Measurements from ENCODE around the gene ATP8B1. TPM values are rescaled to one million over a fixed set of nuclear protein-coding genes. Genes with fewer than 3 reads are reported as not detected.

ATP8B1 gene
- total and polyA plus RNA-seq, 2 donors (not counting 3 experiments of a cell fraction or from before 2014, with no cell fraction given): 49.3 to 100 TPM

- H3K27me3 ChIP-seq (ENCODE audit: control insufficient read depth in 2 of 2, insufficient read depth in 2 of 2, low read length in 2 of 2): no peaks in the 10 kb centered on the region
- peak overlapping the region; percentile 22 for H3K9ac ChIP-seq (replicated peaks; ENCODE audit: extremely low read depth, insufficient read depth, low read length)
- CTCF ChIA-PET: interaction anchor here (1.2 to 3.2 kb wide), 6 partner anchors 8 to 328 kb away, joined by 3 to 12 read pairs (median 8); no protein-coding TSS in a partner anchor
- no peak overlapping the region for H2AFZ ChIP-seq (ENCODE audit: low read depth, low read length)
- TF ChIP-seq MYC (IDR thresholded peaks at IDR 0.05; ENCODE audit: low read depth, low read length): no peak
- no peak for TF ChIP-seq EZH2 (IDR thresholded peaks at IDR 0.05; ENCODE audit: borderline replicate concordance, low read depth, low read length, severe bottlenecking)
- no peak for TF ChIP-seq GATA2 (IDR thresholded peaks at IDR 0.05; ENCODE audit: insufficient read depth, insufficient read length, low read depth, low read length)
- peaks cover 55% of the 10 kb centered on the region for H3K4me1 ChIP-seq (ENCODE audit: control insufficient read depth, extremely low read depth, insufficient read depth, low read length)
- dilution Hi-C loops (cut with MboI; ENCODE audit: extremely low pct_ligation_motif_present, low sequenced_read_pairs): no loop called here
- H3K9me1 ChIP-seq (replicated peaks; ENCODE audit: control insufficient read depth, extremely low read depth, insufficient read depth, low read length): no peaks in the 10 kb centered on the region
- FAIRE-seq (no peak), DNase-seq (ENCODE audit: low read depth, low spot score) (peak; percentile 53)
- peak overlapping the region; percentile 59 for H3K27ac ChIP-seq (ENCODE audit: insufficient read depth, low read depth, low read length)
- H4K20me1 ChIP-seq (replicated peaks; ENCODE audit: control insufficient read depth, extremely low read depth, insufficient read depth, low read length): no peaks in the 10 kb centered on the region
- H3K36me3 ChIP-seq (ENCODE audit: control insufficient read depth in 2 of 2, extremely low read depth in 1 of 2, insufficient read depth in 2 of 2, low read length in 2 of 2): peaks cover 0 to under 1% of the 10 kb centered on the region in 2 experiments
- H3K4me2 ChIP-seq (ENCODE audit: insufficient read depth, low read length): peak overlapping the region; percentile 23
- H3K4me3 ChIP-seq (replicated peaks in 1 of 3; ENCODE audit: insufficient read depth in 1 of 3, low read depth in 1 of 3, low read length in 3 of 3): peak overlapping the region in 1 of 3 experiments; percentile 12
- POLR2A ChIA-PET: interaction anchor here (1.4 to 1.8 kb wide), 3 partner anchors 9 to 26 kb away, joined by 5 to 14 read pairs (median 5); no protein-coding TSS in a partner anchor
- peaks cover 75% of the 10 kb centered on the region for H3K79me2 ChIP-seq (ENCODE audit: control insufficient read depth, insufficient read depth, low read length)
- BruUV-seq (replicated peaks): TSS peak; percentile 58
- intact Hi-C loops (cut with micrococcal nuclease): loop anchor here (1.0 kb wide), 1 partner anchor 8 kb away; no protein-coding TSS in a partner anchor
- no peaks in the 10 kb centered on the region for H3K9me3 ChIP-seq (replicated peaks; ENCODE audit: control insufficient read depth, insufficient read depth, low read length)
Observed at GRCh38 chr18:57793302-57793986, 9.7 kb downstream of the ATP8B1 start.

DNA sequence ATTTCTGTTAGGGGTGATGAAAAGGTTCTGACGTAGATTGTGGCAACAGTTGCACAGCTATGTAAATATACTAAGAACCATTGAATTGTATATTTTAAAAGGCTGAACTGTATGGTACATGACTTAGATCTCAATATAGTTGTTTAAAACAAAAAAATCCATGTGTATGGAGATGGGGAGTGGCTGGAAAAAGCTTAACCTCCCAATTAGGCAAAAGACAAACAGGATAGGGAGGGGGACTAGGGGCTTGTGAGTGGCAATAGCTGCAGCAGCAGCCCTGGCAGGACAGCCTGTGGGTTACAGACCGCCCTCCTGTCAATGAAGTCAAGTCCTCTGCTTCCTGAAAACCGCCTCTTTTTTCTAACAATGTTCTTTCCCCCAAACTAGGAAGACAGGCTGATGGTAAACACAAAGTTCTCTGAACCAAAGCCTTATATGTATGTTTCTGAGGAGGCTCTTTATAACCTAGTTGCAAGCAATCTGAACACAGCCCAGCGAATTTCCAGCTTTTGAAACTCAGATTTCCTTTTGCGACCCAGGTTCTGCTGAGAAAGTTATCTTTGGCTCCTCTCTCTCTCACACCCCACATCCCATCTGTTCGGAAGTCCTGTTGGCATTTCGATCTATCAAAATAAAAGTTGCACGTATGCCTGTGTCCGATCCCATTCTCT, 10.3 kb downstream of the ATP8B1 start:
- dilution Hi-C loops (cut with MboI; ENCODE audit: extremely low pct_ligation_motif_present, low sequenced_read_pairs): no loop called here

More for the DNA sequence above, 10.3 kb downstream of the ATP8B1 start:
- Histone ChIP-seq H3K9ac (replicated peaks; ENCODE audit: extremely low read depth, insufficient read depth, low read length) (peak overlapping the region; percentile 22), H3K9me3 (replicated peaks; ENCODE audit: control insufficient read depth, insufficient read depth, low read length) (no peaks in the 10 kb centered on the region), H3K4me1 (ENCODE audit: control insufficient read depth, extremely low read depth, insufficient read depth, low read length) (peaks cover 61% of the 10 kb centered on the region), H3K4me2 (ENCODE audit: insufficient read depth, low read length) (peak overlapping the region; percentile 23), H3K9me1 (replicated peaks; ENCODE audit: control insufficient read depth, extremely low read depth, insufficient read depth, low read length) (no peaks in the 10 kb centered on the region), H3K36me3 (ENCODE audit: control insufficient read depth in 2 of 2, extremely low read depth in 1 of 2, insufficient read depth in 2 of 2, low read length in 2 of 2) (no peaks in the 10 kb centered on the region), H4K20me1 (replicated peaks; ENCODE audit: control insufficient read depth, extremely low read depth, insufficient read depth, low read length) (no peaks in the 10 kb centered on the region), H3K79me2 (ENCODE audit: control insufficient read depth, insufficient read depth, low read length) (peaks cover 74% of the 10 kb centered on the region), H3K4me3 (replicated peaks in 1 of 3; ENCODE audit: insufficient read depth in 1 of 3, low read depth in 1 of 3, low read length in 3 of 3) (peak overlapping the region in 1 of 3 experiments; percentile 12), H2AFZ (ENCODE audit: low read depth, low read length) (no peak overlapping the region), H3K27ac (ENCODE audit: insufficient read depth, low read depth, low read length) (peak overlapping the region; percentile 59), H3K27me3 (ENCODE audit: control insufficient read depth in 2 of 2, insufficient read depth in 2 of 2, low read length in 2 of 2) (no peaks in the 10 kb centered on the region)
- FAIRE-seq: peak; percentile 85
- CTCF ChIA-PET: interaction anchor here (0.7 to 3.2 kb wide), 7 partner anchors 8 to 329 kb away, joined by 3 to 12 read pairs (median 6); no protein-coding TSS in a partner anchor
- intact Hi-C loops (cut with micrococcal nuclease): loop anchor here (1.0 kb wide), 1 partner anchor 9 kb away; no protein-coding TSS in a partner anchor
- no TSS peak for BruUV-seq (replicated peaks)
- POLR2A ChIA-PET: interaction anchor here (1.4 to 1.8 kb wide), 3 partner anchors 9 to 27 kb away, joined by 5 to 14 read pairs (median 5); no protein-coding TSS in a partner anchor
- DNase-seq (ENCODE audit: low read depth, low spot score): peak; percentile 92
- TF ChIP-seq JUN (IDR thresholded peaks at IDR 0.05; ENCODE audit: borderline replicate concordance, insufficient read depth, insufficient read length, low read depth) (no peak), GATA2 (IDR thresholded peaks at IDR 0.05; ENCODE audit: insufficient read depth, insufficient read length, low read depth, low read length) (peak; percentile 21)

Measured in endothelial cell of umbilical vein (primary cell).